ENCODE data around the gene FRYL.

The FRYL gene

GRCh38 chr4:48506716-48507115 lies 273.4 kb downstream of the FRYL start:
- DNase-seq (ENCODE audit: extremely low spot score, insufficient read length, low read depth) (no peak), FAIRE-seq (no peak)

- no peak for DNase-seq (ENCODE audit: extremely low spot score, insufficient read length, low read depth)
- FAIRE-seq, result peak; percentile 60
Observed at GRCh38 chr4:48504352-48504751, 275.7 kb downstream of the FRYL start.

- no peak for FAIRE-seq
- no peak for DNase-seq (ENCODE audit: extremely low spot score, insufficient read length, low read depth)
Observed at GRCh38 chr4:48504026-48504330, 276.1 kb downstream of the FRYL start.

- FAIRE-seq (no peak), DNase-seq (ENCODE audit: extremely low spot score, insufficient read length, low read depth) (no peak)
Observed at GRCh38 chr4:48503233-48504025, 276.6 kb downstream of the FRYL start.

GRCh38 chr4:48499551-48500066 lies 280.5 kb downstream of the FRYL start:
- DNase-seq (ENCODE audit: extremely low spot score, insufficient read length, low read depth) (no peak), FAIRE-seq (peak; percentile 88)

GRCh38 chr4:48498895-48499294 lies 281.2 kb downstream of the FRYL start:
- FAIRE-seq, result no peak
- no peak for DNase-seq (ENCODE audit: extremely low spot score, insufficient read length, low read depth)

GRCh38 chr4:48495941-48496340 lies 284.1 kb downstream of the FRYL start:
- no peak for FAIRE-seq

GRCh38 chr4:48493452-48494100 lies 286.5 kb downstream of the FRYL start:
- no peak for DNase-seq (ENCODE audit: extremely low spot score, insufficient read length, low read depth)
- no peak for FAIRE-seq

More at GRCh38 chr4:48495941-48496340, 284.1 kb downstream of the FRYL start:
- no peak for DNase-seq (ENCODE audit: extremely low spot score, insufficient read length, low read depth)

GRCh38 chr4:48491514-48492176 lies 288.4 kb downstream of the FRYL start:
- DNase-seq (ENCODE audit: extremely low spot score, insufficient read length, low read depth) (no peak), FAIRE-seq (no peak)

GRCh38 chr4:48490680-48491513 lies 289.2 kb downstream of the FRYL start:
- FAIRE-seq (no peak), DNase-seq (ENCODE audit: extremely low spot score, insufficient read length, low read depth) (no peak)

GRCh38 chr4:48490012-48490679 lies 289.9 kb downstream of the FRYL start, which contains the start of gene ZAR1:
ZAR1 (plus strand) TSS chr4:48490252; CDS start chr4:48490292, 40 bp downstream.
- FAIRE-seq, result no peak
- DNase-seq (ENCODE audit: extremely low spot score, insufficient read length, low read depth), result no peak

- DNase-seq (ENCODE audit: extremely low spot score, insufficient read length, low read depth) (no peak), FAIRE-seq (no peak)
Observed at GRCh38 chr4:48489683-48490011, 290.4 kb downstream of the FRYL start.

- FAIRE-seq (no peak), DNase-seq (ENCODE audit: extremely low spot score, insufficient read length, low read depth) (no peak)
Observed at GRCh38 chr4:48484494-48485168, 295.4 kb downstream of the FRYL start.

- DNase-seq (ENCODE audit: extremely low spot score, insufficient read length, low read depth), result no peak
- no peak for FAIRE-seq
Observed at GRCh38 chr4:48483777-48484493, 296.1 kb downstream of the FRYL start.

- no peak for FAIRE-seq
- DNase-seq (ENCODE audit: extremely low spot score, insufficient read length, low read depth), result no peak
Observed at GRCh38 chr4:48483006-48483776, 296.9 kb downstream of the FRYL start, which contains the start of gene SLC10A4. SLC10A4 (plus strand) TSS chr4:48483343; CDS start chr4:48483562, 219 bp downstream.

GRCh38 chr4:48481581-48481980 lies 298.5 kb downstream of the FRYL start:
- DNase-seq (ENCODE audit: extremely low spot score, insufficient read length, low read depth), result no peak
- FAIRE-seq, result no peak

GRCh38 chr4:48478273-48478672 lies 301.8 kb downstream of the FRYL start:
- DNase-seq (ENCODE audit: extremely low spot score, insufficient read length, low read depth) (no peak), FAIRE-seq (no peak)

- FAIRE-seq (peak; percentile 5), DNase-seq (ENCODE audit: extremely low spot score, insufficient read length, low read depth) (no peak)
Observed at GRCh38 chr4:48475770-48476169, 304.3 kb downstream of the FRYL start.

Measured in GM18507 (cell line).